ENCODE measurements around the gene CDH13. TPM values are rescaled to one million over a fixed set of nuclear protein-coding genes. Genes with fewer than 3 reads are reported as not detected.

Gene CDH13
- total RNA-seq, 2 experiments from 2014 or later = not detected

- TF ChIP-seq CTCF (conservative IDR thresholded peaks at IDR 0.05; ENCODE audit: low read length) = no peak
- TF ChIP-seq EZH2phosphoT487 (IDR thresholded peaks at IDR 0.05; ENCODE audit: borderline replicate concordance, low read depth, low read length) = no peak
- Histone ChIP-seq H3K9me2 (ENCODE audit: insufficient read depth, low read length) (no peaks in the 10 kb centered on the region), H3K9me3 (ENCODE audit: low read length) (no peaks in the 10 kb centered on the region), H3K4me2 (ENCODE audit: low read length) (no peak overlapping the region), H3K27ac (ENCODE audit: low read depth, low read length, poor library complexity, severe bottlenecking) (no peak overlapping the region), H3K4me3 (ENCODE audit: low read depth, low read length, poor library complexity, severe bottlenecking) (no peak overlapping the region), H3K79me2 (ENCODE audit: insufficient read depth, low read depth, low read length) (no peaks in the 10 kb centered on the region), H4K20me1 (ENCODE audit: insufficient read depth, low read length) (no peaks in the 10 kb centered on the region), H3K4me1 (ENCODE audit: insufficient read depth, low read length, poor library complexity, severe bottlenecking) (no peaks in the 10 kb centered on the region), H3K36me3 (ENCODE audit: insufficient read depth, low read length) (no peaks in the 10 kb centered on the region), H2AFZ (ENCODE audit: low read length) (no peak overlapping the region)
- intact Hi-C loops (cut with micrococcal nuclease; ENCODE audit: unreplicated experiment) = no loop called here
- ChIA-PET CTCF (ENCODE audit: unreplicated experiment) (no interaction called here), POLR2A (interaction anchor here (0.6 kb wide), 1 partner anchor 1088 kb away, joined by 3 read pairs; no protein-coding TSS in a partner anchor)
- no peak for DNase-seq (ENCODE audit: low spot score)
- BruUV-seq (replicated peaks) = no TSS peak
These were observed 401.2 kb downstream of the CDH13 start for GRCh38 chr16:83027973-83028372.

GRCh38 chr16:83029467-83029866 is 402.7 kb downstream of the CDH13 start:
- no peak for TF ChIP-seq EZH2phosphoT487 (IDR thresholded peaks at IDR 0.05; ENCODE audit: borderline replicate concordance, low read depth, low read length)
- no peak for TF ChIP-seq CTCF (conservative IDR thresholded peaks at IDR 0.05; ENCODE audit: low read length)
- CTCF ChIA-PET (ENCODE audit: unreplicated experiment) = no interaction called here
- Histone ChIP-seq H3K27ac (ENCODE audit: low read depth, low read length, poor library complexity, severe bottlenecking) (no peak overlapping the region), H3K79me2 (ENCODE audit: insufficient read depth, low read depth, low read length) (no peaks in the 10 kb centered on the region), H3K9me3 (ENCODE audit: low read length) (no peaks in the 10 kb centered on the region), H3K9me2 (ENCODE audit: insufficient read depth, low read length) (no peaks in the 10 kb centered on the region), H3K4me3 (ENCODE audit: low read depth, low read length, poor library complexity, severe bottlenecking) (no peak overlapping the region), H4K20me1 (ENCODE audit: insufficient read depth, low read length) (no peaks in the 10 kb centered on the region), H3K4me1 (ENCODE audit: insufficient read depth, low read length, poor library complexity, severe bottlenecking) (no peaks in the 10 kb centered on the region), H3K4me2 (ENCODE audit: low read length) (no peak overlapping the region), H3K36me3 (ENCODE audit: insufficient read depth, low read length) (no peaks in the 10 kb centered on the region), H2AFZ (ENCODE audit: low read length) (no peak overlapping the region)
- DNase-seq (ENCODE audit: low spot score) = no peak
- intact Hi-C loops (cut with micrococcal nuclease; ENCODE audit: unreplicated experiment) = no loop called here
- BruUV-seq (replicated peaks) = no TSS peak
- POLR2A ChIA-PET = no interaction called here

- ChIA-PET POLR2A (no interaction called here), CTCF (ENCODE audit: unreplicated experiment) (no interaction called here)
- H3K79me2 ChIP-seq (ENCODE audit: insufficient read depth, low read depth, low read length) = no peaks in the 10 kb centered on the region
- no peak for DNase-seq (ENCODE audit: low spot score)
- H3K9me3 ChIP-seq (ENCODE audit: low read length) = no peaks in the 10 kb centered on the region
- no peak overlapping the region for H3K4me2 ChIP-seq (ENCODE audit: low read length)
- no peak overlapping the region for H3K4me3 ChIP-seq (ENCODE audit: low read depth, low read length, poor library complexity, severe bottlenecking)
- TF ChIP-seq EZH2phosphoT487 (IDR thresholded peaks at IDR 0.05; ENCODE audit: borderline replicate concordance, low read depth, low read length) (no peak), CTCF (conservative IDR thresholded peaks at IDR 0.05; ENCODE audit: low read length) (no peak)
- no peak overlapping the region for H2AFZ ChIP-seq (ENCODE audit: low read length)
- H3K36me3 ChIP-seq (ENCODE audit: insufficient read depth, low read length) = no peaks in the 10 kb centered on the region
- H3K27ac ChIP-seq (ENCODE audit: low read depth, low read length, poor library complexity, severe bottlenecking) = no peak overlapping the region
- H4K20me1 ChIP-seq (ENCODE audit: insufficient read depth, low read length) = no peaks in the 10 kb centered on the region
- no peaks in the 10 kb centered on the region for H3K9me2 ChIP-seq (ENCODE audit: insufficient read depth, low read length)
- no peaks in the 10 kb centered on the region for H3K4me1 ChIP-seq (ENCODE audit: insufficient read depth, low read length, poor library complexity, severe bottlenecking)
- intact Hi-C loops (cut with micrococcal nuclease; ENCODE audit: unreplicated experiment) = no loop called here
- BruUV-seq (replicated peaks) = no TSS peak
These were observed 404.8 kb downstream of the CDH13 start for GRCh38 chr16:83031524-83031923.

Data from OCI-LY7 (cell line).